B cell (primary cell): ENCODE results near the gene NKAIN2. TPM values are rescaled to one million over a fixed set of nuclear protein-coding genes. Genes with fewer than 3 reads are reported as not detected.

Experiments
- ATAC-seq: fragments of 200-7000 bp; cut with Tn5 transposase; one replicate; pipeline ENCODE4 v1.10.0; 2021; ENCODE audit warnings: low read depth, mild to moderate bottlenecking, moderate number of reproducible peaks, moderate library complexity
- CTCF ChIA-PET: fragments of 350-600 bp; sonication (Branson Sonifier 250); formaldehyde crosslinking; loops from one replicate; lab custom pipeline; 2021; ENCODE audit warnings: antibody characterized with exemption, inconsistent platforms; lab: Charles Lee
- POLR2A ChIA-PET: fragments of 350-600 bp; sonication (Branson Sonifier 250); formaldehyde crosslinking; loops from one replicate; lab custom pipeline; 2021; ENCODE audit warnings: antibody characterized with exemption; lab: Charles Lee
- DNase-seq: peaks from one replicate; pipeline ENCODE4 v3.0.0; 2013
- H2AFZ ChIP-seq: 2 replicates; pipeline ENCODE4 v1.6.1; 2012; ENCODE audit warnings: mild to moderate bottlenecking, low read depth, low read length; ENCODE audit not compliant: insufficient read depth, poor library complexity, severe bottlenecking
- H3K27ac ChIP-seq, 2 donors: 1 replicate in 1 of 2; 2 replicates in 1 of 2; pipeline ENCODE4 v1.5.1; 2012 to 2013; ENCODE audit warnings: low read length in 2 of 2, mild to moderate bottlenecking in 2 of 2, moderate library complexity in 1 of 2
- H3K27me3 ChIP-seq, 4 experiments: fragments of 200-600 bp in 1 of 4; sonication (generic) in 1 of 4; replicated peaks in 1 of 4; 1 replicate in 2 of 4; 2 replicates in 2 of 4; pipeline versions ENCODE4 v1.6.1 to v1.7.0; 2013 to 2016; ENCODE audit warnings: low read length in 3 of 4, mild to moderate bottlenecking in 2 of 4, mixed read lengths in 1 of 4, moderate library complexity in 1 of 4; ENCODE audit not compliant: insufficient read depth in 4 of 4, control insufficient read depth in 3 of 4; ENCODE audit errors: control extremely low read depth in 1 of 4
- H3K36me3 ChIP-seq, 2 experiments: replicated peaks in 1 of 2; 1 replicate in 1 of 2; 2 replicates in 1 of 2; pipeline versions ENCODE4 v1.6.1 to v1.7.1; 2013; ENCODE audit warnings: low read length in 1 of 2; ENCODE audit not compliant: insufficient read depth in 2 of 2, control insufficient read depth in 1 of 2; ENCODE audit errors: control extremely low read depth in 1 of 2, extremely low read depth in 1 of 2
- H3K4me1 ChIP-seq, 2 donors: fragments of 200-600 bp in 1 of 2; sonication (generic) in 1 of 2; 1 replicate in 1 of 2; 2 replicates in 1 of 2; pipeline versions ENCODE4 v1.5.1 to v1.6.1; 2013 to 2017; ENCODE audit warnings: low read length in 2 of 2; ENCODE audit not compliant: control insufficient read depth in 2 of 2, insufficient read depth in 2 of 2
- H3K4me2 ChIP-seq: replicated peaks from 2 replicates; pipeline ENCODE3; 2012; ENCODE audit warnings: mild to moderate bottlenecking, low read depth, low read length; ENCODE audit not compliant: poor library complexity, severe bottlenecking
- H3K4me3 ChIP-seq, 5 experiments: fragments of 200-600 bp in 1 of 5; sonication (generic) in 1 of 5; 1 replicate in 3 of 5; 2 replicates in 2 of 5; pipeline versions ENCODE4 v1.5.1 to v1.7.0; 2011 to 2016; ENCODE audit warnings: low read length in 4 of 5, mild to moderate bottlenecking in 4 of 5, low read depth in 2 of 5, control low read depth in 1 of 5, moderate library complexity in 1 of 5; ENCODE audit not compliant: insufficient read depth in 1 of 5; ENCODE audit errors: control extremely low read depth in 1 of 5, extremely low read depth in 1 of 5
- H3K79me2 ChIP-seq: fragments of 200-600 bp; sonication (generic); one replicate; pipeline ENCODE4 v1.6.0; 2016; ENCODE audit warnings: low read length; ENCODE audit not compliant: control insufficient read depth, insufficient read depth
- H3K9ac ChIP-seq: fragments of 200-600 bp; sonication (generic); 2 replicates; pipeline ENCODE4 v1.6.1; 2017; ENCODE audit warnings: mild to moderate bottlenecking, low read length, moderate library complexity
- H3K9me3 ChIP-seq, 3 donors: one replicate each; pipeline versions ENCODE4 v1.6.1 to v1.7.1; 2013; ENCODE audit warnings: low read length in 2 of 3; ENCODE audit not compliant: control insufficient read depth in 2 of 3, insufficient read depth in 1 of 3; ENCODE audit errors: control extremely low read depth in 1 of 3
- H4K20me1 ChIP-seq: 2 replicates; pipeline ENCODE4 v1.6.0; 2012; ENCODE audit warnings: mild to moderate bottlenecking, low read length; ENCODE audit not compliant: insufficient read depth, control insufficient read depth, poor library complexity, severe bottlenecking
- H3K27ac Mint-ChIP-seq: one replicate; pipeline ENCODE4 v1.8.0; 2021; ENCODE audit warnings: mixed read lengths
- H3K27me3 Mint-ChIP-seq: one replicate; pipeline ENCODE4 v1.8.0; 2021; ENCODE audit warnings: mixed read lengths
- H3K4me1 Mint-ChIP-seq: one replicate; pipeline ENCODE4 v1.8.0; 2021; ENCODE audit warnings: mixed read lengths
- H3K4me3 Mint-ChIP-seq: one replicate; pipeline ENCODE4 v1.8.0; 2021; ENCODE audit warnings: mixed read lengths
- H3K9me3 Mint-ChIP-seq: one replicate; pipeline ENCODE4 v1.8.0; 2022; ENCODE audit warnings: mixed read lengths; ENCODE audit not compliant: insufficient read depth
- CTCF ChIP-seq: fragments of 200-600 bp; IDR thresholded peaks from one replicate; pipeline ENCODE4 v1.8.0; 2022; ENCODE audit warnings: antibody characterized with exemption, mild to moderate bottlenecking
- EZH2 ChIP-seq: IDR thresholded peaks from 2 replicates; pipeline ENCODE4 v1.6.1; 2012; ENCODE audit warnings: borderline replicate concordance, low read depth, mild to moderate bottlenecking, moderate library complexity, low read length; ENCODE audit not compliant: insufficient read depth, poor library complexity, severe bottlenecking
- WGBS: methylation state at CpG from one replicate; pipeline ENCODE4 v1.1.5; 2013; ENCODE audit warnings: missing lambda C conversion rate; ENCODE audit not compliant: insufficient coverage; 5-methylcytosine and 5-hydroxymethylcytosine counted together
- intact Hi-C: fragments of 100-400 bp; cut with micrococcal nuclease; formaldehyde crosslinking; loops from one replicate; pipeline ENCODE4 v1.10.0; 2022
- polyA plus RNA-seq: library from polyadenylated mRNA; depleted of rRNA; stranded (reverse); fragments of >200 nt; gene quantifications from 2 replicates; pipeline ENCODE4 v1.2.3, GENCODE V29; 2012
- total RNA-seq, 2 donors: library from RNA; stranded (reverse); fragments of 120-200 nt in 1 of 2; gene quantifications; 1 replicate in 1 of 2; 2 replicates in 1 of 2; pipeline versions ENCODE4 v1.2.3 to v1.2.4, GENCODE V29; 2013 to 2022

NKAIN2 gene
- total and polyA plus RNA-seq, 2 donors (not counting 1 experiment from before 2014, with no cell fraction given), result not detected

- H3K9ac ChIP-seq, result no peak overlapping the region
- ATAC-seq (no peak), DNase-seq (no peak)
- no peak overlapping the region for H3K4me3 ChIP-seq
- no peak overlapping the region for H3K4me2 ChIP-seq
- H3K36me3 ChIP-seq, result no peaks in the 10 kb centered on the region
- no peaks in the 10 kb centered on the region for H3K27me3 ChIP-seq
- intact Hi-C loops, result no loop called here
- peaks cover 0 to 4% (median 2%) of the 10 kb centered on the region in 3 donors for H3K9me3 ChIP-seq
- POLR2A ChIA-PET, result no interaction called here
- no peaks in the 10 kb centered on the region for H3K9me3 Mint-ChIP-seq
- no peaks in the 10 kb centered on the region for H3K27me3 Mint-ChIP-seq
- no peaks in the 10 kb centered on the region for H3K79me2 ChIP-seq
- H3K4me1 Mint-ChIP-seq, result no peaks in the 10 kb centered on the region
- no peaks in the 10 kb centered on the region for H4K20me1 ChIP-seq
- CTCF ChIA-PET, result no interaction called here
- H3K4me3 Mint-ChIP-seq, result no peak overlapping the region
- no peak overlapping the region for H3K27ac ChIP-seq
- no peak for TF ChIP-seq CTCF
- no peak for TF ChIP-seq EZH2
- H3K4me1 ChIP-seq, result no peaks in the 10 kb centered on the region
- H2AFZ ChIP-seq, result no peak overlapping the region
- 78% methylated on average over 1 of the region's 2 CpGs for WGBS
- no peak overlapping the region for H3K27ac Mint-ChIP-seq
Observed at GRCh38 chr6:124755321-124755720, 951.7 kb downstream of the NKAIN2 start.

GRCh38 chr6:124757560-124757959, 953.9 kb downstream of the NKAIN2 start:
- H3K9me3 Mint-ChIP-seq, result no peaks in the 10 kb centered on the region
- no peak for TF ChIP-seq CTCF
- intact Hi-C loops, result no loop called here
- no peaks in the 10 kb centered on the region for H3K27me3 Mint-ChIP-seq
- Histone ChIP-seq H3K36me3 (no peaks in the 10 kb centered on the region), H3K9me3 (peaks cover 0 to 4% (median 2%) of the 10 kb centered on the region in 3 donors), H3K9ac (no peak overlapping the region), H3K27ac (no peak overlapping the region), H3K4me1 (no peaks in the 10 kb centered on the region), H3K79me2 (no peaks in the 10 kb centered on the region), H4K20me1 (no peaks in the 10 kb centered on the region), H3K27me3 (no peaks in the 10 kb centered on the region), H3K4me2 (no peak overlapping the region), H3K4me3 (no peak overlapping the region), H2AFZ (no peak overlapping the region)
- ChIA-PET POLR2A (no interaction called here), CTCF (no interaction called here)
- no peak overlapping the region for H3K4me3 Mint-ChIP-seq
- no peaks in the 10 kb centered on the region for H3K4me1 Mint-ChIP-seq
- no peak overlapping the region for H3K27ac Mint-ChIP-seq
- no peak for DNase-seq
- ATAC-seq, result no peak
